Ectodermal cell (in vitro differentiated cells): Measurements from ENCODE around the gene ALPK1. TPM values are rescaled to one million over a fixed set of nuclear protein-coding genes. Genes with fewer than 3 reads are reported as not detected.

Source experiments
- H3K27ac ChIP-seq: 2 replicates; pipeline ENCODE4 v1.7.0; 2013; ENCODE audit warnings: mild to moderate bottlenecking, low read depth, low read length; ENCODE audit not compliant: insufficient read depth, poor library complexity, severe bottlenecking
- H3K27me3 ChIP-seq: 2 replicates; pipeline ENCODE4 v1.7.0; 2013; ENCODE audit warnings: mild to moderate bottlenecking, low read length; ENCODE audit not compliant: insufficient read depth, control insufficient read depth, poor library complexity, severe bottlenecking
- H3K36me3 ChIP-seq: one replicate; pipeline ENCODE4 v1.7.0; 2013; ENCODE audit warnings: low read length; ENCODE audit not compliant: control insufficient read depth, insufficient read depth
- H3K4me1 ChIP-seq: one replicate; pipeline ENCODE4 v1.7.0; 2013; ENCODE audit warnings: low read length; ENCODE audit not compliant: control insufficient read depth, insufficient read depth
- H3K4me3 ChIP-seq: 2 replicates; pipeline ENCODE4 v1.7.0; 2013; ENCODE audit warnings: low read depth, low read length, control low read depth; ENCODE audit not compliant: insufficient read depth
- H3K9me3 ChIP-seq: 2 replicates; pipeline ENCODE4 v1.7.0; 2013; ENCODE audit warnings: mild to moderate bottlenecking, low read length, moderate library complexity; ENCODE audit not compliant: control insufficient read depth
- WGBS, 2 experiments: methylation state at CpG; one replicate each; pipeline ENCODE4 v1.1.7; 2013; ENCODE audit warnings: missing lambda C conversion rate in 2 of 2; 5-methylcytosine and 5-hydroxymethylcytosine counted together
- polyA plus RNA-seq, 4 experiments: library from polyadenylated mRNA; stranded (reverse); fragments of 50-300 nt; gene quantifications; one replicate each; pipeline ENCODE4 v1.2.3, GENCODE V29; 2013

ALPK1 gene
- polyA plus RNA-seq (2013, experiment 1 of 4): 0.31 TPM
- polyA plus RNA-seq (2013, experiment 2 of 4): 0.62 TPM
- polyA plus RNA-seq (2013, experiment 3 of 4): 0.21 TPM
- polyA plus RNA-seq (2013, experiment 4 of 4): 0.36 TPM

- 86% methylated on average over 2 to 4 of the region's 4 CpGs for WGBS, 2 experiments
- no peaks in the 10 kb centered on the region for H3K27me3 ChIP-seq
- H3K27ac ChIP-seq: no peak within 1 kb of the TSS
- no peaks in the 10 kb centered on the region for H3K36me3 ChIP-seq
- no peaks in the 10 kb centered on the region for H3K9me3 ChIP-seq
- no peak within 1 kb of the TSS for H3K4me3 ChIP-seq
- no peaks in the 10 kb centered on the region for H3K4me1 ChIP-seq
These were observed at the start of gene ALPK1 for GRCh38 chr4:112296949-112297880. Gene ALPK1 (plus strand): TSS chr4:112297369.

DNA sequence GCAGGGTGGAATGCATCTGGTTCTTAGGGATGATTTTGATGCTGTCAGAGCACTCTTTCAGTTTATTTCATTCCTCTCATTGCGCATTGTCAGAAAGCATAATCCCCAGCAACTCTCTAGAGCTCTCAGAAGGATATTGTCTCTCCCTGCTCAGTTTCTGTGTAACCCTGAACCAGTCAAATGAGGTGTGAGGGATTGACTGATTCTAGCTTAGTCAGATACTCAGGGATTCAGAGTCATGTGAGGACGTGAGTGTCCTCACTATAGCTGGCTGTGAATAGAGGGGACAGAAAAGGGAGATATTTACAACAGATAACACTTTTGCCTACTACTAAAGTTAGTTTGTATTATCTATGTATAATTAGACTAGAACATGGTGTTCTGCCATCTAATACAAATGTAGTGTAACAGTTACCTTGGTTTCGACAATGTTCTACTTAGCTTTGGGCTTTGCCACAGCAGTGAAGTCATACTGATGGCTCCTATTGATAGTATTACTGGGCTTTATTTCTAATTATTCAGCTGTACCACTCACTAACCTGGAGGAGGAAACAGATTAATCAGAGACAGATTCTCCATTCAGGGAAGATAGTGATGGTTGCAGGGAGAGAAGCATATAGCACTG is 46.0 kb upstream of the ALPK1 start:
- 89 to 95% methylated on average over 3 of the region's 3 CpGs for WGBS, 2 experiments
- H3K4me1 ChIP-seq: no peaks in the 10 kb centered on the region
- H3K27ac ChIP-seq: no peak overlapping the region
- H3K4me3 ChIP-seq: no peak overlapping the region
- no peaks in the 10 kb centered on the region for H3K9me3 ChIP-seq
- H3K27me3 ChIP-seq: no peaks in the 10 kb centered on the region
- no peaks in the 10 kb centered on the region for H3K36me3 ChIP-seq

- Histone ChIP-seq H3K9me3 (no peaks in the 10 kb centered on the region), H3K4me1 (no peaks in the 10 kb centered on the region), H3K36me3 (no peaks in the 10 kb centered on the region), H3K27me3 (no peaks in the 10 kb centered on the region), H3K4me3 (no peak overlapping the region), H3K27ac (no peak overlapping the region)
- 93 to 100% methylated on average over 1 of the region's 1 CpG for WGBS, 2 experiments
These were observed 44.9 kb upstream of the ALPK1 start for GRCh38 chr4:112252234-112252633.

DNA sequence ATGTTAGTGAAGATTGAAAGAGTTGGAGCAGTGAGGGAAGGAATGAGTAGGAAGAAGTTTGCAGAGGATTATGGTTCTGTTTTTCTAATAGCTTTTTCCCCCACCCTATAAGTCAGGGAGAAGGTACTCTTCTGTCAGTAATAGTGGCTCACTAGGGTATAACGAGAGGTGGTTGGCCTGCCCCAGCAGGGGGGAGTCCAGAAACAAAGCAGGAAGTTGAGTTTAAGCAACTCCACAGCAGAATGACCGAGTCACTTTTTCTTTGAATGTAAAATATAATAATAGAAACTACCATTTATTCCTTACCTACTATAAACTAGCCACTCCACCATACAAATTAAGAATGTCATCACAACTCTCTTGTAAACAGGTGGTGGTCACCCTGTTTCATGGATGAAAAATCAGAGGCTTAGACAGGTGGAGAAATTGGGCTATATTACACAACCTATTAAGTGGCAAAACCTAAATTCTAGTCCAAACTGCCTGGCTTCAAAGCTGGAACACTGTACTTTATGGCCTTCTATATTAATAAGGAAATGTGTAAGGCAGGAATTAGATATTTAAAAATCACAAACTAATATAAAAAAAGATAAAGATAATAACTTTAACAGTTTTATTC is 43.7 kb upstream of the ALPK1 start:
- Histone ChIP-seq H3K27ac (no peak overlapping the region), H3K4me3 (no peak overlapping the region), H3K9me3 (no peaks in the 10 kb centered on the region), H3K36me3 (no peaks in the 10 kb centered on the region), H3K27me3 (no peaks in the 10 kb centered on the region), H3K4me1 (no peaks in the 10 kb centered on the region)
- 17 to 40% methylated on average over 1 of the region's 2 CpGs for WGBS, 2 experiments

DNA sequence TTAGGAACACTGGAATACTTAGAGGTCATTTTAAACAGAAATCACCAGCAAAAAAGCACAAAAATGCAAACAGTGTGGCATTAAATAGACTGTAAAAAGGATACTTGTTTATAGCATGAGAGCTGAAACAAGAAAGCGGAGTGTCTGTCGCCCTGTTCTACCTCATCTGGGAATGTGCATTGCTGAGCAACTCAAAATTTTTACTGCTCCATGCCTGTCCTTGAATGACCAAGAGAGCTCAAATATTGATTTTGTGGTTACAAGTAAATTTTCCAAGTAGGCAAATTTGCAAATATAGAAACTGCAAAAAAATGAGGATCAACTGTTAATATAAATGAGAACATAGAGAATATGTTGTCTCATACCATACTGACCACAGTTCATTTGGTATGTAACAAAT is 40.1 kb upstream of the ALPK1 start:
- H3K9me3 ChIP-seq: no peaks in the 10 kb centered on the region
- no peaks in the 10 kb centered on the region for H3K4me1 ChIP-seq
- no peaks in the 10 kb centered on the region for H3K27me3 ChIP-seq
- WGBS, 2 experiments: 92 to 96% methylated on average over 2 of the region's 2 CpGs
- no peak overlapping the region for H3K4me3 ChIP-seq
- H3K36me3 ChIP-seq: peaks cover 9% of the 10 kb centered on the region
- H3K27ac ChIP-seq: no peak overlapping the region

DNA sequence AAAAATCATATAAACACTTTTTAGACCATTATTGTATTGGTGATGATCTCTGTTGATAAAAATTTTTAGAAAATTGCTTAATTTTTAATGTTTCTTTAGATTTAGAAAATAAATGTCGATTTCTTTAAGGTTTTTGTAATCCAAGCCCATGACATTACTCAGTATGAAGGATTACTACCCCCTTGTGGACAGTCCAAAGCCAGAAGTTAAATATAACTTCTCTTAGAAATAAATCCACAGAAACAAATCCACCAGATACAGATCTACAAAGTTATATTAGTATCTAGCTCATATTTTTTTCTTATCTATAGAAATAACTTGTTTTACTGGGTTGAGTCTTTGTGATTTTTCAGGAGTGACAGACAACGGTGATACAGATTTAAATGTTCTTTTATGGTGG is 30.3 kb upstream of the ALPK1 start:
- H3K4me1 ChIP-seq: no peaks in the 10 kb centered on the region
- no peak overlapping the region for H3K27ac ChIP-seq
- H3K4me3 ChIP-seq: no peak overlapping the region
- H3K9me3 ChIP-seq: no peaks in the 10 kb centered on the region
- H3K27me3 ChIP-seq: no peaks in the 10 kb centered on the region
- peaks cover 5% of the 10 kb centered on the region for H3K36me3 ChIP-seq
- 93 to 96% methylated on average over 1 to 2 of the region's 2 CpGs for WGBS, 2 experiments

DNA sequence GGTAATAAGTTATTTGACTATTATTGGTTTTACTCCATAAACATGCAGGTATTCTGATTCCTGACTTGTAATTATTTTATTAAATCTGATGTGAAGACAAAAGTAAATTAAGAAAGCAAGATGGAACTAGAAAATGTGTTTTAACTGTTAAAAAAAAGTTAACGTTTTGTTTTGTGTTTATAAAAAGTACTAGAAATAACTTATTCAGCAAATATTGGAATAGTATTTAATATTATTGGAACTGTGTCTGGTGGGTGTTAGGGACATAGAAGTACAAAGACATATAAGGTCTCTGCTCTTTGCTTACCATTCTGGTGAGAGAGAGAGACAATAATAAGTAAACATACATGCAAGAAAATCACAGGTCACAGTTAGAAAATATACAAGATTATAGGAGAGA is 27.1 kb upstream of the ALPK1 start:
- Histone ChIP-seq H3K36me3 (no peaks in the 10 kb centered on the region), H3K27me3 (no peaks in the 10 kb centered on the region), H3K9me3 (no peaks in the 10 kb centered on the region), H3K4me1 (no peaks in the 10 kb centered on the region), H3K27ac (no peak overlapping the region), H3K4me3 (no peak overlapping the region)
- 92% methylated on average over 1 of the region's 1 CpG; no CpG with 5 or more reads in 1 of the 2 experiments for WGBS, 2 experiments

DNA sequence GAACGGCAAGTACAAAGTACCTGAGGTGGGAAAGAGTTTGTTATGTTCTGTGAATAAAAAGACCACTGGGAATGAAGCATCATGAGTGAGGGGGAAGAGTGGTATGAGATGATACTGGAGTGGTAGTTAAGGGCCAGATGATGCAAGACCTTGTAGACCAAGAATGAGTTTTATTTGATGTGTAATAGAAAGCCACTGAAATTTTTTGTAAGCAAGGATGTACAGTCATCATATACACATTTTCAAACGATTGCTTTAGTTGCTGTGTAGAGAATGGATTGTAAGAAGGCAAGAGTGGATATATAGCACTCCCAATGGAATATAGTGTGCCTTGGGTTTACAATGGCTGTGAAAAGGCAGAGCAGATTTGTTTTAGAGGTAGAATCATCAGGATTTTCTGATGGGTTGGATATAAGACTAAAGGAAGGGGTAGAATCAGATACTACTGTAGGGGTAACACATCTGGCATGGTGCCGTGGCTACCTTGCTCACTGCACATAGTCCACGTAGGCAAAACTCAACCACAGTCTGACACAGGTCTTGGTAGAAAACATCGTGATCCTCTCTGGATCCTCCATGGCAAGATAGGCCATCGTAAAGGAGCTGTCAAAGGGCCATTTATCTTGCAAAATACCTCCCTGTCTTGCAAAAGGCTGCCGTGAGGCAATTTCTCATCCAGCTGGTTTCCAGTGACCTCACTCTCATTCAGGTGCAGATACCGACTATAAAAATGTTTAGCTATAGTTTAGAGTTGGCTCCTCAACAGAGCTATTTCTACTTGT is 26.3 kb upstream of the ALPK1 start:
- Histone ChIP-seq H3K9me3 (no peaks in the 10 kb centered on the region), H3K27ac (no peak overlapping the region), H3K36me3 (no peaks in the 10 kb centered on the region), H3K4me1 (no peaks in the 10 kb centered on the region), H3K4me3 (no peak overlapping the region), H3K27me3 (no peaks in the 10 kb centered on the region)
- WGBS, 2 experiments: 79 to 85% methylated on average over 8 of the region's 8 CpGs

GRCh38 chr4:112272292-112272691 is 24.9 kb upstream of the ALPK1 start:
- 97 to 99% methylated on average over 4 of the region's 4 CpGs for WGBS, 2 experiments
- Histone ChIP-seq H3K4me1 (no peaks in the 10 kb centered on the region), H3K27ac (no peak overlapping the region), H3K4me3 (no peak overlapping the region), H3K9me3 (no peaks in the 10 kb centered on the region), H3K27me3 (no peaks in the 10 kb centered on the region), H3K36me3 (no peaks in the 10 kb centered on the region)
